Skeletal muscle tissue (tissue), 4 donors: Measurements from ENCODE around the gene CCDC197. TPM values are rescaled to one million over a fixed set of nuclear protein-coding genes. Genes with fewer than 3 reads are reported as not detected.
A peak's percentile ranks its signal among the peaks of the same experiment; 100 is the strongest.

ENCODE experiments used
- H3K27ac ChIP-seq: one replicate; pipeline ENCODE4 v1.7.0; 2013; ENCODE audit warnings: mild to moderate bottlenecking, low read depth, low read length, inconsistent platforms
- H3K27me3 ChIP-seq, 3 donors: one replicate each; pipeline ENCODE4 v1.7.0; 2013; ENCODE audit warnings: low read length in 3 of 3; ENCODE audit not compliant: control insufficient read depth in 3 of 3, insufficient read depth in 3 of 3
- H3K36me3 ChIP-seq, 3 donors: one replicate each; pipeline ENCODE4 v1.7.0; 2013; ENCODE audit warnings: low read length in 3 of 3; ENCODE audit not compliant: control insufficient read depth in 3 of 3, insufficient read depth in 3 of 3
- H3K4me1 ChIP-seq, 3 donors: one replicate each; pipeline ENCODE4 v1.7.0; 2013; ENCODE audit warnings: low read length in 3 of 3, mild to moderate bottlenecking in 3 of 3; ENCODE audit not compliant: control insufficient read depth in 3 of 3, insufficient read depth in 3 of 3
- H3K4me3 ChIP-seq, 3 donors: one replicate each; pipeline ENCODE4 v1.7.0; 2013; ENCODE audit warnings: low read length in 3 of 3
- H3K9ac ChIP-seq, 3 donors: one replicate each; pipeline ENCODE4 v1.7.0; 2013; ENCODE audit warnings: low read length in 3 of 3, mild to moderate bottlenecking in 3 of 3, moderate library complexity in 2 of 3, low read depth in 1 of 3
- H3K9me3 ChIP-seq, 3 donors: one replicate each; pipeline ENCODE4 v1.7.0; 2013; ENCODE audit warnings: low read length in 3 of 3; ENCODE audit not compliant: control insufficient read depth in 3 of 3
- total RNA-seq: library from RNA; depleted of rRNA; stranded (reverse); fragments of >200 nt; gene quantifications from one replicate; pipeline ENCODE4 v1.2.3, GENCODE V29; 2014
- donor health status: Osteomylitis.

Gene CCDC197
- total RNA-seq, 1 donor from 2014 or later, result not detected

- Histone ChIP-seq H3K36me3 (peaks cover 72 to 94% (median 83%) of the 10 kb centered on the region in 3 donors), H3K4me3 (no peak overlapping the region), H3K4me1 (peaks cover 89 to 98% (median 90%) of the 10 kb centered on the region in 3 donors), H3K27ac (peak overlapping the region; percentile 20), H3K9me3 (no peaks in the 10 kb centered on the region), H3K27me3 (no peaks in the 10 kb centered on the region), H3K9ac (peak overlapping the region in 1 of 3 donors; percentile 69)
Observed at GRCh38 chr14:93954900-93955849, 41.9 kb upstream of the CCDC197 start.

DNA sequence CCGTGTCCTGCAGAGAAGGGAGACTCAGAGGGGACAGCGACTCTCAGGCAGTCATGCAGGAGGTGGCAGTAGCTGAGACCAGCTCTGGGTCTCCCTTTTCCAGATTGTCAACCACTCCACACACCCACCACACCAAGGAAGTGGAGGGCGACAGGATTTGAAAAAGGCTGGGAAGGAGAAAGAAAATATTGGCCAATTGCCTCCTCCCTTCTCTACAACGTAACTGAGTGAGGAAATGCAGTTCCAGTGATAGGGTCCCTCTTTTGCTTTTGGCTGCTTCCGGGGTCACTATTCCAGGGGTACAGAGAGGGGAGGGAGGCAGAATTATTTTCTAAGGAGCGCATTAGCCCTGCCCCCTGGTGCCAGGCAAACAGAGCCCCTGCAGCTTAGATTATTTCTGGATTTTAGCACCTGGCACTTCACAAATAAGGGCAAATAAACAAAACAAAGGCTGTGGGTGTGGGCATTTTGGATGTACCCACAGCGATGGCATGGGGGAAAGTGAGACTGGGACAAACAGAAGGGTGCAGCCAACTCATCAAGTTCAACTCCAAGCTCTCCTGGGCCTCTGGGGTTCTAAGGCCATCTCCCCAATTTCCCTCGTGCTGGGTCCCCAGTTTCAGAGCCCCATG is 41.1 kb upstream of the CCDC197 start:
- Histone ChIP-seq H3K9me3 (no peaks in the 10 kb centered on the region), H3K4me3 (no peak overlapping the region), H3K27ac (peak overlapping the region; percentile 73), H3K36me3 (peaks cover 66 to 89% (median 78%) of the 10 kb centered on the region in 3 donors), H3K4me1 (peaks cover 89 to 97% (median 90%) of the 10 kb centered on the region in 3 donors), H3K9ac (peak overlapping the region in 1 of 3 donors; percentile 60), H3K27me3 (no peaks in the 10 kb centered on the region)

GRCh38 chr14:93956514-93957332 is 40.4 kb upstream of the CCDC197 start:
- Histone ChIP-seq H3K27me3 (no peaks in the 10 kb centered on the region), H3K27ac (peak overlapping the region; percentile 73), H3K9me3 (no peaks in the 10 kb centered on the region), H3K4me1 (peaks cover 91 to 97% (median 93%) of the 10 kb centered on the region in 3 donors), H3K9ac (peak overlapping the region in 2 of 3 donors; percentile 24 to 75), H3K36me3 (peaks cover 66 to 89% (median 78%) of the 10 kb centered on the region in 3 donors), H3K4me3 (peak overlapping the region in 1 of 3 donors; percentile 52)

DNA sequence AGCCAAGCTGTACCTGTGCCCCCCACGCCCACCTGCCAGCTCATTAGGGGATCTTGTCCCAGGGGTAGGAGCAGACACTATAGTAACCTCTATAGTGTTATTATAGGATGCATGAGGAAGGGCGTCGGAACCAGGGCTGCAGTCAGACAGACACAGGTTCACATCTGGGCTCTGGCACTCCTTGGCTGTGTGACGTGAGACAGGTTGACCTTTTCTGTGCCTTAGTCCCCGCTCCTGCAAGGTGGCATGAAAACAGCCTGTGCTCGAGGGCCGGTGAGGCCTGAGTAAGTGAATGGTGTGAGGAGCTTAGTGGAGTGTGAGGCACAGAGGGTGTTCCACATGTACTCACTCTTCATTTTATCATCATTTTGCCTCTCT is 39.8 kb upstream of the CCDC197 start:
- Histone ChIP-seq H3K36me3 (peaks cover 61 to 87% (median 75%) of the 10 kb centered on the region in 3 donors), H3K9ac (peak overlapping the region; percentile 24 to 75 (median 40)), H3K4me1 (peaks cover 90 to 95% (median 90%) of the 10 kb centered on the region in 3 donors), H3K27ac (peak overlapping the region; percentile 73), H3K9me3 (no peaks in the 10 kb centered on the region), H3K27me3 (no peaks in the 10 kb centered on the region), H3K4me3 (peak overlapping the region in 1 of 3 donors; percentile 52)

DNA sequence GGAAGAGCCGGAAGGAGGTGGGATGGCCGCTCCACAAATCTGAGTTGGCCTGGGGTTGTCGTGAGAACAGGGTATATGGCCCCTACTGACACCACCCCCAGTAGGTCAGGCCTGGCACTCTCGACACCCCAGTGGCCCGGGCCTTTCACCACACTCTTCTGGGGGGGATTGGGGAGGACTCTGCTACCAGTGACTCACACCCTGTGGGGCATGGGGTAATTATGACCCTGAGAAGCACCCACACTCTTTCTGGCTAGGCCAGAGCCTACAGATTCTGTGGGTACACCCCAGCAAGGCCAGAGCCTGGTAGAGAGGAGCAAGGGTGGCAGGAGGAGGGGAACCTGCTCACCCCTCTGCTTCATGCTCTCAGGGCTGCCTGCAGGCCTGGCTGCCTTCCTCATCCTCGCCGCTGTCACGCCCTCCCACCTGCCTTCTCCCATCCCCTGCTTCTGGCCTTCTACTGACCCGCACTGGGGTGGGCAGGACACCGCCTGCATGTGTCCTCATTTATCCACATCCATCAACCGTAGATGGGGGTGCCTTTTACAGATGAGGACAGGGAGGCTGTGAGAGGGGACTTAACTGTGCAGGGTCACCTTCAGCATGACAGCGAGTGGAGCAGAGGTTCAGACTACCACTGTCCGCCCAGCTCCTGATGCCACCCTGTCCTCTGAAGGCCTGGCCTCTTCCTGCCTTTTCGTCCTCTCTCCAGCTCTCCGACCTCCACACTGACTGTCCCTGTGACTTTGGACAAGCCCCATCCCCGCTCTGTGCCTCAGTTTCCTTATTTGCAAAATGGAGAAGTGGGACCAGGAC is 39.1 kb upstream of the CCDC197 start:
- Histone ChIP-seq H3K9me3 (no peaks in the 10 kb centered on the region), H3K4me3 (peak overlapping the region in 2 of 3 donors; percentile 7 to 52), H3K27ac (peak overlapping the region; percentile 73), H3K9ac (peak overlapping the region; percentile 27 to 75 (median 65)), H3K27me3 (no peaks in the 10 kb centered on the region), H3K4me1 (peaks cover 90 to 95% (median 92%) of the 10 kb centered on the region in 3 donors), H3K36me3 (peaks cover 55 to 87% (median 69%) of the 10 kb centered on the region in 3 donors)

DNA sequence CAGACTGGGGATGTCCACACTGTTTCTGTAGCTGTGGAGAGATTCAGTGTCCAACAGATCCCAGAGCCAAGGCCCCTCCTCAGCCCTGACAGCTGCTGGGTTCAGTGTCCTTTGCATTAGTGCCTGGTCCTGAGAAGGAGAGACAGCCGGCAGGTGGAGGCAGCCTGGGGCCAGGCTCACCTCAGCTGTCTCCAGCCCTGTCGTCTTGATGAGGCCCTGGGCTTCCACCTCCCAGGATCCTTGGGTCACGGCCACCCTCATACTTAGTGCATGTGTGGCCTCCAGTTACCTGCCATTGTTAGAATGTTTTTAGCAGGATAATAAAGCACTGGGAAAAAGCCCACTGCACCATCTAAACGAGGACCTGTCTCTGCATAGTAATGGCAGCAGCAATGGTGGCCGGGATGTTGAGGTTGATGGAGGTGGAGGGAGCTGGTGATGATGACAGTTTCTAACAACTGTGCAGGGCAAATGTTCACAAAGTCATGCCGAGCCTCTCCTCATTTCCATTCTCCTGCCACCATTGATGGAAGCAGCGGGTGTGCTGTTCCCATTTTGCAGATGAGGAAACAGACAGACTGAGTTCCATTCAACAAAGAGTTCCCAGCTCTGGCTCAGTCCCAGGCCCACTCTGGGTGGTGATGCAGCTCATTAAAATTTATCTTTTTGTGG is 38.4 kb upstream of the CCDC197 start:
- Histone ChIP-seq H3K4me3 (peak overlapping the region in 2 of 3 donors; percentile 7 to 41), H3K4me1 (peaks cover 92 to 95% (median 93%) of the 10 kb centered on the region in 3 donors), H3K27ac (peak overlapping the region; percentile 73), H3K27me3 (no peaks in the 10 kb centered on the region), H3K9me3 (no peaks in the 10 kb centered on the region), H3K9ac (peak overlapping the region; percentile 27 to 75 (median 65)), H3K36me3 (peaks cover 50 to 80% (median 66%) of the 10 kb centered on the region in 3 donors)

DNA sequence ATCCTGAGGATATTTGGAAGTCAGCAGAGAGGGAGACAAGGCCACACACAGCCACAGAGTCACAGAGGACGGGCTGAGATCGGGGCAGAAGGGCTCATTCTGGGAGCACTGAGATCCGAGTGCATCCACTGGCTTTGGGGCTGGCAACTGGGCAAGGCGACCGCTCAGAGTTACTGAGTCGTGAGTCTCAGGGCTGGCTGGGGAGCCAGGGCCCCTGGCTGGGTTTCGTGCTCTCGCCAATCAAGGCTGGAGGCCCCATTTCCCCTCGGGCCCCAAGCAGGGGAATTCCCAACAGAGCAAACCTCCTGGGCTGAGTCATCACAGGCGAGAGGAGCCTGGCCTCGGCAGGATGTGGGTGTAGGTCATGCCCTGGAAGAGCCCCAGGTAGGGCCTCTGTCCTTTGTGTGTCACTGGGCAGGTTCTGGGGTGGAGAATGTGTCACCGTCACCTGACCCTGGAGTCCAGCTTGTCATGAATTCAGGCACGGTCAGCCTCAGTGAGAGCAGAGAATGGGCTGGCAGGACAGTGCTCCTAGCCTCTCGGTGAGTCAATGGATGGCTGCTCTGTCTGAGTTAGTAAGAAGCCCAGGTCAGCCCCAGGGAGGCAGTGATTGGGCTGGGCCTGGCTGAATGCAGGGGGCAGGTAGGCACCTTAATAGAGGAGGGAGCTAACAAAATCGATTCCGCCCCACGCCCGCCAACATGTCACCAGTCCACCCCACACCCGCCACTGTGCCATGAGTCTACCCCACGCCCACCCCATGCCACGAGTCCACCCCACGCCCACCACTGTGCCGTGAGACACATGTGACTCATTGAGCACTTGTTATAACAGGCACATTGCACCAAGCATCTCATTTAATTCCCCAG is 37.6 kb upstream of the CCDC197 start:
- Histone ChIP-seq H3K27ac (peak overlapping the region; percentile 73), H3K4me1 (peaks cover 92 to 95% (median 94%) of the 10 kb centered on the region in 3 donors), H3K9ac (peak overlapping the region; percentile 10 to 57 (median 20)), H3K36me3 (peaks cover 50 to 79% (median 66%) of the 10 kb centered on the region in 3 donors), H3K27me3 (no peaks in the 10 kb centered on the region), H3K4me3 (peak overlapping the region in 1 of 3 donors; percentile 7), H3K9me3 (no peaks in the 10 kb centered on the region)

GRCh38 chr14:93960108-93960475 is 37.0 kb upstream of the CCDC197 start:
- H3K4me3 ChIP-seq, result no peak overlapping the region
- H3K9ac ChIP-seq, result peak overlapping the region in 2 of 3 donors; percentile 2 to 57
- H3K36me3 ChIP-seq, result peaks cover 43 to 74% (median 59%) of the 10 kb centered on the region in 3 donors
- peak overlapping the region; percentile 73 for H3K27ac ChIP-seq
- no peaks in the 10 kb centered on the region for H3K9me3 ChIP-seq
- H3K27me3 ChIP-seq, result no peaks in the 10 kb centered on the region
- peaks cover 93 to 96% (median 94%) of the 10 kb centered on the region in 3 donors for H3K4me1 ChIP-seq
